Activated gamma-delta T cell treated with anti-CD3 and anti-CD28 coated beads, Interleukin-2, amount 50 U/mL, for 16 hours (primary cell): Measurements from ENCODE around the gene MAP3K21.

Experiments used
- DNase-seq: peaks from one replicate; pipeline ENCODE4 v3.0.0-alpha.2; 2020; ENCODE audit warnings: low read depth

MAP3K21 gene

GRCh38 chr1:233389893-233390292 is 62.4 kb downstream of the MAP3K21 start:
- no peak for DNase-seq

GRCh38 chr1:233390842-233391737 is 63.6 kb downstream of the MAP3K21 start:
- no peak for DNase-seq

- no peak for DNase-seq
These were observed 65.7 kb downstream of the MAP3K21 start for GRCh38 chr1:233393084-233393840.

GRCh38 chr1:233393926-233394680 is 66.6 kb downstream of the MAP3K21 start:
- no peak for DNase-seq

GRCh38 chr1:233394860-233395717 is 67.6 kb downstream of the MAP3K21 start:
- no peak for DNase-seq

DNA sequence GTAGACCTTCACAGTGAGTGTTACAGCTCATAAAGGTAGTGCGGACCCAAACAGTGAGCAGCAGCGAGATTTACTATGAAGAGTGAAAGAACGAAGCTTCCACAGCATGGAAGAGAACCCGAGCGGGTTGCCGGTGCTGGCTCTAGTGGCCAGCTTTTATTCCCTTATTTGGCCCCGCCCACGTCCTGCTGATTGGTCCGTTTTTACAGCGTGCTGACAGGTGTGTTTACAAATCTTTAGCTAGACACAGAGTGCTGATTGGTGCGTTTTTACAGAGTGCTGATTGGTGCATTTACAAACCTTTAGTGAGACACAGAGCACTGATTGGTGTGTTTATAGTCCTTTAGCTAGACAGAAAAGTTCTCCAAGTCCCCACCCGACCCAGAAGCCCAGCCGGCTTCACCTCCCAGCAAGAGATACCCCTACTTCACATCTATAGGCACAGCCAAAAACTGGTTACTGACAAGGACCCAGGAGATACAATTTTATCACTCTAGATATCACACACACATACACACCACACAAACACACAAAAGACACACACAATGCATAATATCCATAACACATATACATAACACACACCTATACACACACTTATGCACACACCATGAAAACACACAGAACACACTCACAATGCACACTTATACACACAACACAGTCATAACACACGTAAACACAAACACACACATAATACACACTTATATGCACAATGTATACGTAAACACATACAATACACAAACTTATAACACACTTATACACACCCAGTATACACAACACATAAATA is 68.5 kb downstream of the MAP3K21 start:
- DNase-seq = no peak

DNA sequence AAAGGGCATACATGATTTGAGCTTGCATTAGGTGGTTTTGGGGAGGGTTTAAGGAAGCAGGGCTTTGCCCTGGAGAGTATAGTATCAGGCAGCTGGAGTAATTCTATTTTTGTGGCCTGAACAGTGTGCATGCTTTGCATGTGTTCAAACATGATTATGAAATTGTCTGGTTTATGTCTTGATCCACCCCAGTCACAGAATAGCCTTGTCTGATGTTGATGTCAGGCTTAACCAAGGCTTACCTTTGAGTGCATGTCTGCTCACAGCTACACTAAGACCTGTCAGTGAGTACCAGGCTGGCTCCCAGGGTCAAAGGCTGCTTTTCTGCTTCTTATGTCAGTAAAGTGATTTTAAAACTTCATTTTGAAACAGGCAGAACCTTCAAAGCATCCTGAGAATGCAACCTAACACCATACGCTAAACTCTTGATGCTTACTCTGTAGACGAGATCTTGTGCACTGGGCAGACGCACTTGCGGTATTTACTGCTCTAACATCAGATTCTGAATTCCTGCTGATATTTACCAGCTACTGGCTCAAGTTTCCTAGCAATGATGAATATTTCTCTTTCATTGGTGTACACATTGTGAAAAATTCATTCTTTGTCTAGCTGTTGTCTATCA is 78.9 kb downstream of the MAP3K21 start:
- DNase-seq = no peak

DNA sequence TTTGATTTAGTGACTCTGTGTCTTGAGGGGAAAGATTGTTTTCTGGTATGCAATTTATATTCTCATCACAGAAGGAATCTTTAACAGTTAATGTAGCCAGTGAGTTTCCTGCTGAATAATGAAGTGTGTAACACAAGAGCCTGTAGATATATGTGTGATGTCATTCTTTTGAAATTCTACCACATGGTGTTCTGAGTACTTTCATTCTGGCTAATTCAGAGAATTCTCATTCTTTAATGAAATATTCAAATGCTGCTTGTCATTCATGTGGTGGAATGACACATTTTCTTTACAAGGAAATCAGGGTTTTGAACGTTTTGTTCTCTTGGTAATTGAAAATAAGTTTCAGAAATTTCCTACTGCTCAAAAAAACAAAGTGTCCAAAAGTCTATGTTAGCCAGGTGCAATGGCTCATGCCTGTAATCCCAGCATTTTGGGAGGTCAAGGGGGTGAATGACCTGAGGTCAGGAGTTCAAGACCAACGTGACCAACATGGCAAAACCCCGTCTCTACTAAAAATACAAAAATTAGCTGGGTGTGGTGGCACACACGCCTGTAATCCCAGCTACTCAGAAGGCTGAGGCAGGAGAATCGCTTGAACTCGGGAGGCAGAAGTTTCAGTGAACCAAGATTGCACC is 79.6 kb downstream of the MAP3K21 start:
- no peak for DNase-seq

- DNase-seq = no peak
These were observed 82.0 kb downstream of the MAP3K21 start for GRCh38 chr1:233409540-233409939.

DNA sequence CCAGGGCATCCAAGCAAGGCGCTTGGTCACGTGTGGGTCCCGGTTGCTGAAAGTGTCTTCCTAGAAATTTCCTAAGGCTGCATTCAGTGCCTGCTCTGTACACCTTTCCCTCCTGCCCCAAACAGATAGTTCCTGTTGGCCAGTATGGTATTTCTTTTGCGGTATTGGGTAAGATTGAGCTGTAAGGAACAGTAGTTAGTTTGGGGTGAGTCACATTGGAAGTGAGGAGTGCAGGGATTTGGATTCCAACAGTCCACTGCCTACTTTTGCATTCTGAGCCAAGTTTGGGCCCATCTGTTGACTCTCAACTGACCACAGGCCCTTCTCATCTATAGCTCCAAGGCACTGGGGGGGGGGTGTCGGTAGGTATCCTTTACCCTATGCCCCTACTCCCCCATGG is 83.4 kb downstream of the MAP3K21 start:
- DNase-seq = no peak

GRCh38 chr1:233412812-233413211 is 85.3 kb downstream of the MAP3K21 start:
- no peak for DNase-seq

- DNase-seq = no peak
These were observed 93.8 kb downstream of the MAP3K21 start for GRCh38 chr1:233421293-233421692.

DNA sequence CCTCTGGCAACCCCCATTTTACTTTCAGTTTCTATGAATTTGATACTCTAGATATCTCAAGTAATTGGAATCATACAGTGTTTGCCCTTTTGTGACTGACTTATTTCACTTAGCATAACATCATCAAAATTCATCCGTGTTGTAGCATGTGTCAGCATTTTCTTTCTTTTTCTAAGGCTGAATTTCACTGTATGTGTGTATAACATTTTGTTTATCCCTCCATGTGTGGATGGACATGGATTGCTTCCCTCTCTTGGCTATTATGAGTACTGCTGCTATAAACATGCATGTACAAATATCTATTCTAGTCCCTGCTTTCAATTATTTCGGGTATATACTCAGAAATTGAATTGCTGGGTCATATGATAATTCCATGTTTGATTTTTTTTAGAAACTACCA is 97.3 kb downstream of the MAP3K21 start:
- no peak for DNase-seq

DNA sequence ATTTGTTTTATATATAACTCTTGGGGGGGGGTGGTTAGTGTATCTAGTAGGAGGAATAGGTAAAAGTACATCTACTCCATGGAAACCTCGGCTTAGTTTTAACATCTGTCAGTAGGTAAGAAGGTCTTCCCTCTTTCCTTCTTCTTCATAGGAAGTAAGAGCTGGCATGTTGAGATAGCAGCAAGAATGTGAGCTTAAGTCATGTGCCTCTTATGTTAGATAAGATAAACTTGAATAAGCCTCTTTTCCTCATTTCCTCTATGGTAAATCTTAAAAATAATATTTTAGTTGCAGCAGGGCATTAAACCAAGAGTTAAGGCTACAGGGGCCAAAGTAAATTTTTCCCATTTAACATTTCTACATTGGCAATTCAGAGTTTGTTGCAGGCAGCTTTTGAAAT is 100.4 kb downstream of the MAP3K21 start:
- no peak for DNase-seq

GRCh38 chr1:233431753-233432403 is 104.4 kb downstream of the MAP3K21 start:
- DNase-seq = no peak

DNA sequence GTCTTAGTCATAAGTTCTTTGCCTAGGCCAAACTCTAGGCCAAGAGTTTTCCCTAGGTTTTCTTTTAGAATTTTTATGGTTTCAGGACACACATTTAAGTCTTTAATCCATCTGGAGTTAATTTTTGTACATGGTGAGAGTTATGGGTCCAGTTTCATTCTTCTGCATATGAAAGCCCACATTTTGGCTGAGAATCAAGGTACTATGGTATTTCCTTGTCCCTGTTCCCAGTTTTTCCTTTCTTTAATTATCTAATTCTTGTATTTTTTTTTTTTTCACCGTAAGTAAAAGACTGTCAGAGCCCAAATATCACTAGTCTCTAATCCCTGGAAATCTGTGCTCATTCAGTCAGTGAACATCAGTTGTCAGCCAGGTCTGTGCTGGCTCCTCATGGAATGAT is 105.4 kb downstream of the MAP3K21 start:
- no peak for DNase-seq

GRCh38 chr1:233433436-233434210 is 106.1 kb downstream of the MAP3K21 start:
- no peak for DNase-seq
